ENCODE measurements around the gene RABGGTA.

The RABGGTA gene

GRCh38 chr14:24300326-24300980, 29.1 kb upstream of the RABGGTA start:
- no peak for DNase-seq

DNA sequence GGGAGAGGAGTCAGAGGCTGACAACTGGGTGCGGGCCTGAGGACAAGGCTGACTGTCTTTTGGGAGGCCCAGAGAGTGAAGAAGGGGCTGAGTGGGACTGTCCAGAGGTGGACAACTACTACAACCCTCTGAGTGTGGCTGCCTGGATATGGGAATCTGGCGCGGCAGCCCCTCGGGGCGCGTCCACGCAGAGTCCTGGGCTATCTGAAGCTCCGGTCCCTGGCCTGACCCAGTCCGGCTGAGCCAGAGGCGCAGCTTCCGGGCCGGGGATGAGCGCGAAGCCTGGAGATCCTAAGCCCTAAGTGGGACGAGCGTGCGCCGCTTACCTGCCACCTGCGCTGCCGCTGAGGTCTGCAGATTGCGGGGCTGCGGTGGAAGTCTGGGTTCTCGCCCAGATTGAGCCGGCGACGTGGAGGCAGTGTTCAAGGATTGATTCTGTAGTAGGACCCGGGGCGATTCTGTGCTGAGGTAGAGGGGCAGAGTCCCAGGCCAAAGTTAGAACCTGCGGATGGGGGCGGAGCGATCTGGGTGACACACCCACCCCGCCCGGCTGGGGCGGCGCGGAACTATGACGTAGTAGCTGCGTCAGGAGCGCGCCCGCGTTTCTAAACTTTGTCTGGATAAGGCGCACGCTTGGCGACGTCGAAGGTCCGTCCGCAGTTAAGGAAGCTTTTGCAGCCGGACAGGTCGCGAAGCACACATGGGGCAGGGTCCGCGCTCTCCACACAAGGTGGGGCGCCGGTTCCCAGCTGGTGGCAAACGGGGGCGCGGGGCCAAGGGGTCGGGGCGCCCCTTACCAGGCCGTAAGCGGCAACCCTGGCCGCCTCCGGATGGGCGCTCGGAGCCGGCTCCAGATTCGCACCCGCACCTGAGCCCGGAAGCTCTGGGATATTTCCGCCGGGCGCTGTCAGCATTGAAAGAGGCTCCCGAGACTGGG, 28.1 kb upstream of the RABGGTA start, which contains the start of the genes DHRS1 and NOP9:
TSS of gene DHRS1 (minus strand) at position 526 of the 937 bp plus-strand sequence. CDS start 674 bp downstream, outside the sequence.
TSS of gene NOP9 (plus strand) at position 596 of the 937 bp plus-strand sequence. CDS start at position 701, 105 bp downstream.
- peak; percentile 87 to 93 for DNase-seq

GRCh38 chr14:24298892-24299254, 27.5 kb upstream of the RABGGTA start:
- no peak for DNase-seq

DNA sequence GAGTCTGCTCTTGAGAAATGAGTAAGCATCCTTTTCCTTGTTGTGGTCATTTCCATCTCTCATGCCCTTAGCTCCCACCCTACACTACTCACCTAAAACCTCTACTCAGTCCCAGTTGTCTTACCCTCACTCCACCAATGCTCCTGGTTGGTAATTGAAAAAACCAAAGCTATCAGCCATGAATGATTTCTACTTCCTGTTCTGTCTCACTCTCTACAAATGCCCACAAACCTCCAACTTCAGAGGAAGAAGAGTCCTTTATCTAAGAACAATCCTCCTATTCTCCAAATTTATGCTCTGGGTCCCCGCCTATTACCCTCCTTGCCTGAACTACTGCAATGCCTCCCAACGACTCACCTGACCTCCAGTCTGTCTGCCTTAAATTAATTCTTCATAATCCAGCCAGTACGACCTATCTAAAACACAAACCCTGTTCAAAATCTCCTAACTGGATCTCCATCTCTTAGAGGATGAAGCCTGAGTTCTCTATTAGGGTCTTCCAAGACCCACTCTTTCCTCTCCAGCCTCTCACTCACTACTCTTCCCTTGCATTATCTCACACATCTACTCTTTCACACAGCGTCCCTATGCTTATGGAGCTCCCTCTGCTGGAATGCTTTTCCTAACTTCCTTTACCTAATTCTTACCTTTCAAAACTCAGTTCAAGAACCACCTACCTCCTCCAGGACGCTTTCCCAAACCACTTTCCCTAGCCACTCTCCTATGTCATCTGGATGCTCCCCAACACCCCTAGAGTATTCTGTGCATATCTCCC, 26.0 kb upstream of the RABGGTA start:
- no peak for DNase-seq

DNA sequence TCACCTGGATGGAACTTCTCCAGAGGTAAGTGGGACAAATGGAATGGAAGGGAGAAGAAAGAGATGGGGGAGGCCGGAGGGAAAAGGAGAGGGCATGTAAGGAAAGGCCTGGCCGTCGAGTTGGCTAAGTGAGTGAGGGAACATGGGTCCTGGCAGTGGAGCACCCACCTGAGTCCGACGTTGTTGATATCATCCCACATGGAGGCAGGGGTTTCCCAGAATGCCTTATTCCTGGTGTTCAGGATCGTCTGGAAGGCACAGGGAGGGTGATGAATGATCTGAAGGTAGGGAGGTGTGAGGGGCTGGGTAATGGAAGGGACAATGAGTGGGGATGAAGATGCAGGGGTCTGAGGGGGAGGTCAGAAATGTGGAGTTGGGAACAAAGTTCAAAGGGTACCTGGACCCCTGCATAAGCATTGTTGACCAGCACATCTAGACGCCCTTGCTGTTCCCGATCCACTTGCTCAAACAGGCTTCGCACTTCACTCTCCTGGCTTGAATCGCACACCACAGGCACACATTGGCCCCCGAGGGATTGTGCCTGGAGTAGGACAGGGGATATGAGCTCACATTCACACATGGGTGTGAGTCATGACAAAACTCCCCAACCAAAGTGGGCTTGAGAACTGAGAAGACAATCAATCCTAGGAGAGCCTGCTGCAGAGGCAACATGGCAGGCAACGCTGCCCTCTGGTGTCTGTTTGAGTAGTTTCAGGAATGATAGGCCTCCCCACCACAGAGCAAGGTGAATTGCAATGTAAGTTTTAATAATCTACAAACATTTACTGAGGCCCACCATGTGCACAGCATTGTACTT, 25.2 kb upstream of the RABGGTA start:
- peak; percentile 62 to 79 for DNase-seq

- no peak for DNase-seq
Observed at GRCh38 chr14:24293525-24293924, 22.1 kb upstream of the RABGGTA start.

- DNase-seq: no peak
Observed at GRCh38 chr14:24292118-24292807, 20.9 kb upstream of the RABGGTA start.

GRCh38 chr14:24291446-24292117, 20.2 kb upstream of the RABGGTA start:
- no peak for DNase-seq

DNA sequence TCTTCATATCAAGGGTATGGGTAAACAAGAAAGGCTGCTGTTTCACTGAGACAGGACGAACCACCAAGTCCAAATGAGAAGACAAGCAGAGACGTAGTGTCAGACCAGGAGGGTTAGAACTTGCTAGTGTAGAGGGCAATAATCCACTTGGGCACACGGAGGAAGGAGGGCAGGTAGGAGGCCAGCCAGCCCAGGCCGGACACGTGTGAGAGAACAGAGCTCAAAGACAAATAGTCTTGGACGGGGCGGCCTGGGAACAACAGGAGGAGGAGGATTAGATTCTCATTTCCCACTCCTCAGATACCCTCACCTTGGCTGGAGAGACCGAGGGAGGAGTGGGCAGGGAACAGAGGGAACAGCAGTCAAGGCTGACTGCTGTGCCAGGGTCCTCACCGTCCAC, 19.3 kb upstream of the RABGGTA start:
- DNase-seq: no peak

DNA sequence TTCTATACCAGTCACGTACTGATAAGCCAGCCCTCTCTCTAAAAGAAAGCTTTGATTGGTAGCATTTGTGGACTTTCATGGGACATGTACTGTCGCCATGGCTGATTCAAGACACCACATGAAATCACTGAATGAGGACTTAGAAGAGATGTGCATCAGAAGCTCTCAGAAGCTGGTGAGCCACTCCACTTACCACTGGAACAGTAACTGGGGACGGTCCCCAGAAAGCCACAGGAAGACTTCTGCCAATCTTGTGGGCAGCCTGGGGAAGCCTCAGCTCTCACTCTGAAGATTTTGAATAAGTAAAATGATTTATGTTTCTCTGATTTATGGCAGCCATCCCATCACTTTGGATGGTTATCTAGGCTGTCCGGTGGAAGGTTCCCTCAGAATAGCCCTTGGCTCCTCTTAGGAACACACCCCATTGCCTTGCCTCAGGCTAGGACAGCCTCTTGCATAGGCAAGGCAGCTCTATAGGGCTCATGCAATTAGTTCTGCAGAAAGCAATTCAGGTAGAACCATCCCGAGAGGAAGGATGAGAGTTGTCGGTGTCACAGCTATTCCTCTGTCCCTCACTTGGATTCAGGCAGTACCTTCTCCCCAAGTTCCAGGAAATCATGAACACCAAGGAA, 18.4 kb upstream of the RABGGTA start:
- DNase-seq: peak; percentile 28 to 30

DNA sequence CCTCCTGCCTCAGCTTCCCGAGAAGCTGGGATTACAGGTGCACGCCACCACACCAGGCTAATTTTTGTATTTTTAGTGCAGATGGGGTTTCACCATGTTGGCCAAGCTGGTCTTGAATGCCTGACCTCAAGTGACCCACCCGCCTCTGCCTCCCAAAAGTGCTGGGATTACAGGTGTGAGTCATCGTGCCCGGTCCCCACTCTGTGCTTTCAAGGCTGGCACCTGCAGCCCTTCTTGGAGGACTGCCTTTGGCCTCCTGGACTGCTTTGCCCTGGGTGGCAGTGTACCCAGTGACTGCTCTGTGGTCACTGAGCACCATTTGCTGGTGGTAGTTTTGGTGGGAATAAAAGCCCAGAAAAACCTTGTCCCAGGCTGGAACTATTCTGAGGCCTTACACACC, 15.6 kb upstream of the RABGGTA start:
- no peak for DNase-seq

GRCh38 chr14:24285351-24285750, 14.0 kb upstream of the RABGGTA start:
- DNase-seq: no peak

DNA sequence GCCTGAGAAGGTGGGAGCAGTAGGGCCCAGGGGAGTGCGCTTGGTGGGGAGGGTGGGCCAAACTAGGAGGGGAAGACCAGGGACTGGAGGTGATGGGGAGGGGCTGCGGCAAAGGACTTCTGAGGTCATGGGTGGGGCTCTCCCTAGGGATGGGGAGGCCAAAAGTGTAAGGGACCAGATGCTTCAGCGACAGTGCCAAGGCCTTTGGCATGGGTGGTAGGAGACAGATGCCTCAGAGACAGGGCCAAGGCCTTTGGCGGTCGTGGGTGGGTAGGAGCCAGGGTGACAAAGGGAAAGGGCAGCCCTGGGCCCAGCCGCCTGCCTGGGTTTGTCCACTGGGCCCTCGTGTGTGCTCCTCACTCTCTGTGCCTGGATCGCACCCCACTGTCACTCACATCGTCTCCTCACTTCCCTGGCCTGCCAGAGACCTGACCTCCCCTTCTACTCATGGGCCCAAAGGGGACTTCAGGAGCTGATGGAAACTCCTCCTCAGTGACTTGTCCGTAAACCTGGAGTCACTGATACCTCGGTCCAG, 13.2 kb upstream of the RABGGTA start:
- DNase-seq: no peak

- DNase-seq: no peak
Observed at GRCh38 chr14:24283796-24284460, 12.5 kb upstream of the RABGGTA start.

DNA sequence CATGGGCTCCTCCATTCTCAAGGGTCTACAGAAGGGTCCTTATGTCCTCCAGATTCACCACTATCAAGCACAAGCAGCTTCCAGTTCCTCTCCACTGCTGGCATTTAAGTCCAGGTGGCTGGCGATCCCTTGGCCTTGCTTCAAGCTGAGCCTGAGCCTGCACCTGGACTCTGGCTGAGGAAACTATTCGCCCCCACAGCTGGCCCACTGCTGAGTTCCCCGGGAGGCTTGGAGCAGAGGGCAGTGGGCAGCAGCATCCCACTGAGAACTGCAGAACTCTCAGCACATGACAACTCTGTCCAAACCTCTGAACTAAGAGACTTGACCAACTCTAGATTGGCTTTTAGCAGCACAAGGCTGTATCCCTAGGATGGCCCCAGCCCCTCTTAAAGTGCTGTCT, 11.3 kb upstream of the RABGGTA start:
- no peak for DNase-seq

- no peak for DNase-seq
Observed at GRCh38 chr14:24281636-24282035, 10.2 kb upstream of the RABGGTA start.

DNA sequence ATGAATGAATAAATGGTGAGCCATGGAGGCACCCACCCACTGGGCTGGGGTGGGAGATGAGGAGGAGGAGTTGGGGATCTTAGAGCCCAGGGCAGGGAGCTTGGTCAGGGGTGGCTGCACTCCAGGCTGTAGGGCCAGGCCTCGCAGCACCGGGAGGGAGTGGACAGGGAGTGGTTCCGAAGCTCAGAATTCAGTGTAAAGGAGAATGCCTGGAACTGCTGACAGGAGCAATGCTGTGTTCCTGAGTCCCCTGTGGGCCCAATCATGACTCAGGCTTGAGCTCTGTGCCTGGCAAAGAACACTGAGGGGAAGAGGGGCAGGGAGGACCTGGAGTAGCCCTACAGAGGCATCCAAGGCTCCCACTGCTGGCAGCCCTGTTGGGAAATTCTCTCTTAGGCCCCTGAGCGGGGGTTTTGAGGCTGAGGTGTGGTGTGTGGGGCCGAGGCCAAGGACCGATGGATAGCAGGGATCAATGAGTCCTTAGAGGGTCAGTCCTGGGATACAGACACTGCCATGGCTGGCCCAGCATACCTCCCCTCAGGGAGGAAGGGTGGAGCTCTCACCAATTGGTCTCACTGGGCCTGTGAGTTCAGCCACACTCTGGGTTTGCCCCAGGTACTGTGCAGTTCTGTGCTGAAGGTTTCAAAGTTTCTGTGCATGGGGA, 9.5 kb upstream of the RABGGTA start:
- DNase-seq: no peak

DNA sequence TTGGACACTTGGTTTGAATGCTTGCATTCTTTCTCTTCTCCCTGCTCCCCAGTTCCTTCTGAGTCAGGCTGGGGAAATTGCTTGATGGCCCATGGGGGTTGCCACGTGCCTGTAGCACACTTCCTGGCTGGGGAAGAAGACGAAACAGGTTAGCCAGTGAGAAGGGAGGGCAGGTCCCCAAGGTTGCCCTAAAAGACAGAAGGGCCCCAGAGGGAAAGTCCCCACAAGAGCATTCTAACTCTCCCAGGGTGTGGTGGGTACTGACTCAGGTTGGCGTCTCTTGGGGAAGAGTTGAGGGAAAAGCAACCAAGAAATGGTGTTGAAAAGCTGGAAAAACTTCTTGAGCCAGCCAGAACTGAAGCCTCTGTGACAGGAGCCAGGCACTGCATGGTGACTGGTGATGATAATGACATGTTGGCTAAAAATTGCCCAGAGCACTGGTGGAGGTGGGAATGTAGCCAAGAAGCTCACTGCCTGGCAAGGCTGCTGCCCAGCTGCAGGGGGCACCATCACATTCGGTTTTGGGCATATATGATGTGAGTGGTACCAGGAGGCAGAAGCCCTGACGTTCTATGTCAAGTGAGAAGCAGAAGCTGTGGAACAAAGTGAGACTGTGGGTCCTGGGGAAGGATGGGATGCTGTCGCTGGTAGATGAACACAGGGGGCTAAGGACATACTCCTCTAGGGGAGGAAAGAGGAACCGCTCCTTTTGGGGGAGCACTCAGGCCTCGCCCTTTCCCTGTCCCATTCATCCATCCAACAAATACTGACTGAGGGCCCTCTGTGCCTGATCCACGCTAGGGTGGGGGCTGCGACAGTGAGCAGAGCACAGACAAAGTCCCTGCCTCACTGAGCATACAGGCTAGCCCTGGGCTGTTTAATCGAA, 8.1 kb upstream of the RABGGTA start:
- DNase-seq: peak; percentile 41 to 66

Data from stimulated activated CD4-positive, alpha-beta T cell treated with anti-CD3 and anti-CD28 coated beads, Interleukin-4, amount 100 ng/mL, for 4 hours (primary cell).